H1 (cell line): ENCODE results near the gene CPM. TPM values are rescaled to one million over a fixed set of nuclear protein-coding genes. Genes with fewer than 3 reads are reported as not detected.
"Not testable (repeated sequence)": the region's sequence is repeated elsewhere in the genome, so short reads cannot be mapped to it uniquely, and the experiment has no call there.

Source experiments
- CTCF ChIA-PET: fragments of 300-600 bp; sonication (Branson Sonifier 250); formaldehyde crosslinking; loops from one replicate; lab custom pipeline; 2021; ENCODE audit not compliant: partially characterized antibody; lab: Charles Lee
- POLR2A ChIA-PET: fragments of 300-600 bp; sonication (Branson Sonifier 250); formaldehyde crosslinking; loops from one replicate; lab custom pipeline; 2021; ENCODE audit warnings: inconsistent platforms; ENCODE audit not compliant: partially characterized antibody; lab: Charles Lee
- DNase-seq, 2 experiments: peaks; one replicate each; pipeline versions ENCODE4 v3.0.0 to v3.0.0-alpha.2; 2010 to 2022; ENCODE audit warnings: low spot score in 2 of 2, low read depth in 1 of 2, mixed read lengths in 1 of 2
- FAIRE-seq: peaks from 2 replicates; lab custom pipeline; 2011; peaks lifted over from hg19 to GRCh38; lab: Jason Lieb, UNC
- H2AFZ ChIP-seq: 2 replicates; pipeline ENCODE4 v1.8.1; 2012; ENCODE audit warnings: low read length, inconsistent platforms
- H2AK5ac ChIP-seq: 2 replicates; pipeline ENCODE4 v1.6.1; 2013; ENCODE audit warnings: low read depth, low read length
- H2BK120ac ChIP-seq: replicated peaks from 2 replicates; pipeline ENCODE3; 2013; ENCODE audit warnings: low read depth, low read length, inconsistent platforms
- H2BK12ac ChIP-seq: 2 replicates; pipeline ENCODE4 v1.6.1; 2013; ENCODE audit warnings: low read depth, low read length
- H2BK15ac ChIP-seq: 2 replicates; pipeline ENCODE4 v1.6.1; 2013; ENCODE audit warnings: low read length
- H2BK20ac ChIP-seq: 2 replicates; pipeline ENCODE4 v1.6.1; 2013; ENCODE audit warnings: low read length
- H2BK5ac ChIP-seq: 2 replicates; pipeline ENCODE4 v1.6.1; 2013; ENCODE audit warnings: low read depth, low read length
- H3K14ac ChIP-seq: 2 replicates; pipeline ENCODE4 v1.6.1; 2013; ENCODE audit warnings: inconsistent platforms; ENCODE audit not compliant: insufficient read length
- H3K18ac ChIP-seq: 2 replicates; pipeline ENCODE4 v1.6.1; 2013; ENCODE audit warnings: low read length; ENCODE audit errors: extremely low read depth
- H3K23ac ChIP-seq: 2 replicates; pipeline ENCODE4 v1.6.1; 2013; ENCODE audit warnings: inconsistent platforms; ENCODE audit not compliant: insufficient read length
- H3K23me2 ChIP-seq: 2 replicates; pipeline ENCODE4 v1.6.1; 2013; ENCODE audit warnings: low read depth, low read length
- H3K27ac ChIP-seq: 2 replicates; pipeline ENCODE4 v1.6.1; 2011; ENCODE audit warnings: low read depth, low read length, inconsistent platforms
- H3K27me3 ChIP-seq, 4 experiments: replicated peaks in 1 of 4; 1 replicate in 1 of 4; 2 replicates in 3 of 4; pipeline versions ENCODE4 v1.6.1 to v1.8.1; 2011 to 2013; ENCODE audit warnings: low read length in 3 of 4, mild to moderate bottlenecking in 3 of 4, inconsistent platforms in 2 of 4, mixed read lengths in 2 of 4, moderate library complexity in 1 of 4; ENCODE audit not compliant: control insufficient read depth in 3 of 4, insufficient read depth in 3 of 4; ENCODE audit errors: extremely low read depth in 1 of 4
- H3K36me3 ChIP-seq, 4 experiments: 2 replicates each; pipeline versions ENCODE4 v1.6.1 to v1.8.1; 2011 to 2013; ENCODE audit warnings: mild to moderate bottlenecking in 4 of 4, low read length in 3 of 4, moderate library complexity in 2 of 4, control low read depth in 1 of 4, inconsistent platforms in 1 of 4; ENCODE audit not compliant: insufficient read depth in 4 of 4, control insufficient read depth in 2 of 4
- H3K4ac ChIP-seq: replicated peaks from 2 replicates; pipeline ENCODE3; 2013; ENCODE audit warnings: low read length, low read depth, mixed read lengths, inconsistent platforms; ENCODE audit not compliant: insufficient read length
- H3K4me1 ChIP-seq, 4 experiments: replicated peaks in 1 of 4; 1 replicate in 1 of 4; 2 replicates in 3 of 4; pipeline versions ENCODE4 v1.6.1 to v1.8.1; 2011 to 2013; ENCODE audit warnings: low read length in 3 of 4, inconsistent platforms in 2 of 4, mixed read lengths in 1 of 4; ENCODE audit not compliant: insufficient read depth in 4 of 4, control insufficient read depth in 3 of 4
- H3K4me2 ChIP-seq, 2 experiments: 2 replicates each; pipeline versions ENCODE4 v1.6.1 to v1.8.1; 2011 to 2013; ENCODE audit warnings: low read depth in 2 of 2, low read length in 2 of 2, control low read depth in 1 of 2, inconsistent platforms in 1 of 2, mild to moderate bottlenecking in 1 of 2; ENCODE audit not compliant: insufficient read depth in 1 of 2
- H3K4me3 ChIP-seq, 4 experiments: fragments of 200-600, 300-600 bp in 1 of 4; sonication (generic), shearing (Covaris generic), sonication (Bioruptor Twin) in 1 of 4; 2 replicates each; pipeline versions ENCODE4 v1.5.1 to v1.8.1; 2011 to 2016; ENCODE audit warnings: low read length in 4 of 4, low read depth in 3 of 4, control low read depth in 2 of 4, inconsistent platforms in 2 of 4, mild to moderate bottlenecking in 2 of 4, mixed read lengths in 1 of 4, moderate library complexity in 1 of 4; ENCODE audit not compliant: insufficient read depth in 2 of 4; ENCODE audit errors: extremely low read depth in 1 of 4
- H3K56ac ChIP-seq: replicated peaks from 2 replicates; pipeline ENCODE3; 2013; ENCODE audit warnings: low read depth, mild to moderate bottlenecking, mixed read lengths, low read length, inconsistent platforms; ENCODE audit not compliant: insufficient read length
- H3K79me1 ChIP-seq: 2 replicates; pipeline ENCODE4 v1.6.1; 2013; ENCODE audit warnings: low read depth, low read length, control low read depth
- H3K79me2 ChIP-seq, 2 experiments: 2 replicates each; pipeline versions ENCODE4 v1.6.1 to v1.8.1; 2012 to 2013; ENCODE audit warnings: low read length in 2 of 2, mild to moderate bottlenecking in 2 of 2, inconsistent platforms in 1 of 2; ENCODE audit not compliant: insufficient read depth in 2 of 2, control insufficient read depth in 1 of 2
- H3K9ac ChIP-seq, 4 experiments: replicated peaks in 1 of 4; 1 replicate in 1 of 4; 2 replicates in 3 of 4; pipeline versions ENCODE4 v1.6.1 to v1.8.1; 2011 to 2013; ENCODE audit warnings: low read depth in 3 of 4, low read length in 3 of 4, control low read depth in 2 of 4, mild to moderate bottlenecking in 2 of 4, moderate library complexity in 2 of 4, inconsistent platforms in 1 of 4; ENCODE audit errors: extremely low read depth in 1 of 4
- H3K9me3 ChIP-seq, 2 experiments: 2 replicates each; pipeline versions ENCODE4 v1.6.1 to v1.8.1; 2012 to 2013; ENCODE audit warnings: mild to moderate bottlenecking in 2 of 2, moderate library complexity in 2 of 2, control low read depth in 1 of 2, inconsistent platforms in 1 of 2, low read depth in 1 of 2, low read length in 1 of 2, mixed read lengths in 1 of 2; ENCODE audit not compliant: insufficient read depth in 2 of 2
- H4K20me1 ChIP-seq, 2 experiments: replicated peaks in 1 of 2; 2 replicates each; pipeline versions ENCODE3 to v1.8.1; 2011 to 2013; ENCODE audit warnings: inconsistent platforms in 2 of 2, low read length in 2 of 2, mild to moderate bottlenecking in 1 of 2; ENCODE audit not compliant: insufficient read depth in 2 of 2, control insufficient read depth in 1 of 2
- H4K5ac ChIP-seq: 2 replicates; pipeline ENCODE4 v1.6.1; 2013; ENCODE audit warnings: low read length, low read depth, mixed read lengths, inconsistent platforms; ENCODE audit not compliant: insufficient read length
- H4K8ac ChIP-seq: 2 replicates; pipeline ENCODE4 v1.8.0; 2013; ENCODE audit warnings: mild to moderate bottlenecking, moderate library complexity, low read length, inconsistent platforms; ENCODE audit not compliant: insufficient read depth; ENCODE audit errors: extremely low read depth
- H4K91ac ChIP-seq: replicated peaks from 2 replicates; pipeline ENCODE3; 2013; ENCODE audit warnings: low read length, mixed read lengths, inconsistent platforms; ENCODE audit not compliant: insufficient read length
- WGBS, 2 experiments: shearing (Covaris generic) in 1 of 2; methylation state at CpG; one replicate each; pipeline versions ENCODE4 v1.1.6 to v1.1.7; 2013 to 2015; ENCODE audit warnings: low lambda C conversion rate in 2 of 2, mixed read lengths in 2 of 2, inconsistent platforms in 1 of 2, low coverage in 1 of 2, missing lambda C conversion rate in 1 of 2; ENCODE audit not compliant: insufficient replicate concordance in 2 of 2, insufficient coverage in 1 of 2, insufficient read length in 1 of 2; ENCODE audit errors: extremely low coverage in 1 of 2, missing lambda C conversion rate in 1 of 2; 5-methylcytosine and 5-hydroxymethylcytosine counted together
- polyA plus RNA-seq, 7 experiments: library from polyadenylated mRNA; depleted of rRNA in 3 of 7; stranded (reverse) in 5 of 7; unstranded in 2 of 7; fragments of >200 nt in 5 of 7; fragments of 200-250 nt in 2 of 7; gene quantifications; 1 replicate in 5 of 7; 2 replicates in 1 of 7; 4 replicates in 1 of 7; pipeline versions ENCODE4 v1.2.1 to v1.2.3, GENCODE V29; 2011 to 2013; ENCODE audit warnings: missing spikeins in 2 of 7, mixed read lengths in 2 of 7
- total RNA-seq: library from RNA; stranded (reverse); fragmentation: NEBNext Ultra II Directional; extraction: Animal tissue kit (Norgen Biotek cat#: 25700); gene quantifications from 2 replicates; pipeline ENCODE4 v1.2.1, GENCODE V29; 2021

The CPM gene
- total and polyA plus RNA-seq, 2 of the 8 experiments (the other 6 are each of a cell fraction or from before 2014, with no cell fraction given): 0.33 to 3.1 TPM

DNA sequence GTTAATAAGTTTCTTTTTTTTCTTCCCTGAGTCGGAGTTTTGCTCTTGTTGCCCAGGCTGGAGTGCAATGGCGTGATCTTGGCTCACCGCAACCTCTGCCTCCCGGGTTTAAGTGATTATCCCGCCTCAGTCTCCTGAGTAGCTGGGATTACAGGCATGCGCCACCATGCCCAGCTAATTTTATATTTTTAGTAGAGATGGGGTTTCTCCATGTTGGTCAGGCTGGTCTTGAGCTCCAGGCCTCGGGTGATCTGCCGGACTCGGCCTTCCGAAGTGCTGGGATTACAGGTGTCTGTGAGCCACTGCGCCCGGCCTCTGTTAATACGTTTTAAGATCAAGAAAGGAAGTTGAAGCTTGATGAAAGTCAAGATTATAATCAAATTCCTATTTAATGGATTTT is 113.5 kb downstream of the CPM start:
- H2AK5ac ChIP-seq, H3K9ac ChIP-seq, H2BK20ac ChIP-seq, H3K56ac ChIP-seq, DNase-seq, H4K8ac ChIP-seq, H3K14ac ChIP-seq, H3K4me2 ChIP-seq, H4K5ac ChIP-seq, H3K23me2 ChIP-seq, H2BK120ac ChIP-seq, H4K91ac ChIP-seq, H3K4ac ChIP-seq, H2AFZ ChIP-seq, FAIRE-seq, H3K4me1 ChIP-seq, H2BK12ac ChIP-seq, H3K27me3 ChIP-seq, H3K23ac ChIP-seq, H3K27ac ChIP-seq, H2BK15ac ChIP-seq, H3K79me1 ChIP-seq, H3K9me3 ChIP-seq, H3K18ac ChIP-seq, H2BK5ac ChIP-seq, H3K4me3 ChIP-seq, H4K20me1 ChIP-seq: not testable (repeated sequence)
- WGBS, 2 experiments: 97% methylated on average over 12 of the region's 13 CpGs; no CpG with 5 or more reads in 1 of the 2 experiments
- peaks cover 0 to 49% of the 10 kb centered on the region in 2 experiments; a peak in 2 of 4 replicates for H3K79me2 ChIP-seq
- peaks cover 20 to 91% (median 60%) of the 10 kb centered on the region in 4 experiments for H3K36me3 ChIP-seq
- ChIA-PET CTCF (interaction anchor here (0.6 to 3.4 kb wide), 4 partner anchors 11 to 334 kb away, joined by 3 to 28 read pairs (median 3); no protein-coding TSS in a partner anchor), POLR2A (interaction anchor here (1.0 to 6.0 kb wide), 3 partner anchors 10 to 15 kb away, joined by 3 to 41 read pairs (median 12); partner anchors contain the start of gene MDM2)
